NCI-H524 (cell line): Measurements from ENCODE around the gene WDR27.

Experiments
- DNase-seq, 2 experiments: peaks; one replicate each; lab custom pipeline; 2025; lab: John Stamatoyannopoulos, UW

WDR27 gene

GRCh38 chr6:169564453-169565240 is 137.2 kb downstream of the WDR27 start:
- no peak for DNase-seq

DNA sequence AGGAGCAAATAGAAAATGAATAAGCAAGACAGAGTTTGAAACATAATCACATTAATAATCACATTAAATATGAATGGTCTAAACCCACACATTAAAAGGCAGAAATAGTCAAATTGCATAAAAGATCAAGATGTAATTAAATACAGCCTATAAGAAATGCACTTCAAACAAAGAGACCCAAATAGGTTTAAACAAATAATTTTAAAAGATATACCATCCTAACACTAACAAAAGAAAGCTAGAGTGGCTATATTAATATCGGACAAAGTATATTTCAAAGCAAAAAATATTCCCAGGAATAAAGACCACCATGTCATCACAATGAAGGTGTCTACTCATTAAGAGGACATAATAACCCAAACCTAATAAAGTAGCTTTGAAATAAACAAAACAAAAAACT is 140.2 kb downstream of the WDR27 start:
- no peak for DNase-seq

GRCh38 chr6:169559592-169559991 is 142.2 kb downstream of the WDR27 start:
- DNase-seq, result no peak

- no peak for DNase-seq
Measured at GRCh38 chr6:169558774-169559441, 142.9 kb downstream of the WDR27 start.

- DNase-seq, result no peak
Measured at GRCh38 chr6:169558378-169558773, 143.5 kb downstream of the WDR27 start.

GRCh38 chr6:169557887-169558286 is 143.9 kb downstream of the WDR27 start:
- DNase-seq, result no peak

DNA sequence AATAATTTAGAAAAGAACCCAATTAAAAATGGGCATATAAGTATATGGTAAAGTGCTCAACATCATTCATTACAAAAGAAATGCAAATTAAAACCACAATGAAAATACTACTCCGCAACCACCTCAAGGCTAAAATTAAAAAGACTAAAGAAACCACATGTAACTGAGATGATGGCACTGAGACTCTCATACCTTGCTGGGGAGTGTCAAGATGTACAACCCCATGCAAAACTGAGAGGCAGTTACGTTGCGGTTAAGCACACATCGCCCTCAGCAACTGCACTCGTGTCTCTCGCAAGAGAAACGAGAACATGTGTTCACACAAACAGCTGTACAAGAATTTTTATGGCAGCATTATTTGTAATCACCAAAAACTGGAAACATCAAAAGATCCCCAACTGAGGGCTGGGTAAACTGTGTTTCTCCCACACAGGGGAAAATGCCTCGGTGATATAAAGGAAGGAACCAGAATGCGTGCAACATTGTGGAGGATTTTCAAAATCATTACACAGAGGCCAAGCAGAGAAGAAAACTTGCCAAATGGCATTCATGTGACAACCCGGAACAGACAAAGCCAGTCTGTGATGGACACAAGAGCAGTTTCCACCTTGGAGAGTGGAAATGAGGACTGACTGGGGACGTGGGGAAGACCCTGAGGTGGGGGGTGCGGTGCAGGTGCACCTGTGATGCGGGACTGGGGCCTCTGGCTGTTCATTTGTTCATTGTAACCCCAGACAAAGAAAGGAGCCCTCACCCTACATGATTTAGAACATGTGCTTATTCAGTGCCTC is 144.9 kb downstream of the WDR27 start:
- no peak for DNase-seq

DNA sequence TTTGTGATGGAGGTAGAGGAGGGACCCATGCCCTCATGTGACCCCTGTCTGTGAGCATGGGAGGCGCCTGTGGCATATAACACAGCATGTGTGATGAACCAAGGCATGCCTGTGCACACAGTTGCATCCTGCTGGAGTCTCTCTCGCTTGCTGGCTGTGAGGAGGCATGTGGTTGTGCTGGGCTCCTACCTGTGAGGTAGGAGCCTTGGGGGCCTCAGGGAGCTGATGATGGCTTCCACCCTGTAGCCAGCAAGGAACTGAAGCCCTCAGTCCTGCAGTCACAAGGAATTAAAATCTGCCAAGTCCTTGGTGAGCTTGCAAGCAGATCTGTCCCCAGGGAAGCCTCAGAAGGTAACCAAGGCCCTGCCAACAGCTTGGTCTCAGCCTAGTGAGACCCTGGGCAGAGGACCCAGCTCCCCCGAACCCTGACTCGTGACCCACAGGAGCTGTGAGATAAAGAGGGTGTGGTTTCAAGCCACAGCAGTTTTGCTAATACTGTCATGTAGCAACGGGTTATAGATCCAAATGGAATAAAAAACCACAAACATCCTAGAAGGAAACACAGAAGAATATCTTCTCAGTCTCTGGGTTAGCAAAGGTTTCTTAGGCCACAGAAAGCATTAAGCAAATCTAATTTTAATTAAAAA is 145.7 kb downstream of the WDR27 start:
- no peak for DNase-seq

GRCh38 chr6:169545982-169546381 is 155.8 kb downstream of the WDR27 start:
- no peak for DNase-seq

- no peak for DNase-seq
Measured at GRCh38 chr6:169543704-169544103, 158.1 kb downstream of the WDR27 start.

- DNase-seq, result no peak
Measured at GRCh38 chr6:169542491-169542890, 159.3 kb downstream of the WDR27 start.

DNA sequence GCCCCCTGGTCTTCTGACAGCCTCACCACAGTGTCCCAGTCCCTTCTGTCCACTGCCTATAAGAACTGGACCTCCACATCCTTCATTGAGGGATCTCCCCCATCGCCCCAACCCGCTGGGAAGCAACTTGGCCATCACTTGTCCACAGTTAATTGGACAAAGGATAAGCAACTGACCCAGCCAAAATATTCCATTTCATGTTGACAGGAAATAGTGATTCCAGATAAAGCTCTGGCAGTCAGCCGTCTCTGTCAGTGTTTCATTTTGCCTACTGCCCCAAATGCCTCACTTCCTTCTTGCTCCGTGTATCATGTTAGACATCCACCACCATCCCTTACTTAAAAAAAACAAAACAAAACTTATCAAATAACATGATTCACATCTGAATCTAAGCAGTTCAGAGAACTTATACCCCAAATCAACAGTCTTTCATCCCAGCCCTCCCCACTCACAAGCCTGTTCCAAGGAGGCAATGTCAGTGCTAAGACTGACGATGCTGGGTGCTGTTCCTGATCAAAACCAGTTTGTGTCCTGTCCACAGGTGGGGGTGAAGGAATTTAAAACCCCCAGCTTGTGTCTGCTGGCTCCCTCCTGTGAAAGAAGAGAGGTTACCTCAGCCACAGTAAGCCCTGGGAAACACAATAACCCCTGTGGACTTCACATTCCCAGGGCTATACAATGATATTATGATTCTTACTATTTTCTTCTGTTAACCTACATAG is 162.5 kb downstream of the WDR27 start:
- DNase-seq, result no peak

DNA sequence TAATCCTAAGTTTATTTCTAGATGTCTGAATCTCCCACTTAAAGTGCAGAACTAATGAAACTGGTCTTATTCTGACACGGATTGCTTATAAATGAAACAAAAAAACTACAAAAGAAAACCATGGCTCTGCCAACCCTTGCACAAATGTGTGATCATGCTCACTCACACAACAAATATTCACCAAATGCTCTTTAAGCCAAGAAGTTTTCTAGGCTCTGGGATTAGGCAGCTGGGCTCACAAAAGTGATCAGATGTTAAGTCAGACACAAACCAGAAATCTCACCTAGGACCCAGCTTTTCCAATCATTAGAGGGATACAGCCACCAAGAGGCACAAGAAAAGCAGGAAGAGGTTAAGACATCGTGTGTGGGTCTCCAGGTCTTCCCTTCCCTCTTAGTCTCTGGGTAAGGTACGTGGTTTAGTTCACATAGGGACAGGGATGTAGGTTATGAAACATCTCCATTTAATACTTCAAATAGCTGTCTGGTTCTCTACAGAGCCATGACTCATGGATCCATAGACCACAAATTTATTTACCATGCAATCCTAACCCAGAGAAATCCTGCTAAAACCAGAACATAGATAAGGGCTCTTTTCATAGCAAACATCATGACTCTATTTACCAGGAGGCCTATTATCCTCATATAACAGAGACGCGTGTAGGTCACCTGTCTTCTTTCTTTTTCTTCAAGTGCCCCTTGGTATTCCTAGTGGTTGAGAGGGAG is 165.2 kb downstream of the WDR27 start:
- DNase-seq, result no peak

- no peak for DNase-seq
Measured at GRCh38 chr6:169534039-169534421, 167.8 kb downstream of the WDR27 start.

- no peak for DNase-seq
Measured at GRCh38 chr6:169533301-169534038, 168.4 kb downstream of the WDR27 start.

GRCh38 chr6:169530752-169531123 is 171.1 kb downstream of the WDR27 start:
- DNase-seq, result no peak

DNA sequence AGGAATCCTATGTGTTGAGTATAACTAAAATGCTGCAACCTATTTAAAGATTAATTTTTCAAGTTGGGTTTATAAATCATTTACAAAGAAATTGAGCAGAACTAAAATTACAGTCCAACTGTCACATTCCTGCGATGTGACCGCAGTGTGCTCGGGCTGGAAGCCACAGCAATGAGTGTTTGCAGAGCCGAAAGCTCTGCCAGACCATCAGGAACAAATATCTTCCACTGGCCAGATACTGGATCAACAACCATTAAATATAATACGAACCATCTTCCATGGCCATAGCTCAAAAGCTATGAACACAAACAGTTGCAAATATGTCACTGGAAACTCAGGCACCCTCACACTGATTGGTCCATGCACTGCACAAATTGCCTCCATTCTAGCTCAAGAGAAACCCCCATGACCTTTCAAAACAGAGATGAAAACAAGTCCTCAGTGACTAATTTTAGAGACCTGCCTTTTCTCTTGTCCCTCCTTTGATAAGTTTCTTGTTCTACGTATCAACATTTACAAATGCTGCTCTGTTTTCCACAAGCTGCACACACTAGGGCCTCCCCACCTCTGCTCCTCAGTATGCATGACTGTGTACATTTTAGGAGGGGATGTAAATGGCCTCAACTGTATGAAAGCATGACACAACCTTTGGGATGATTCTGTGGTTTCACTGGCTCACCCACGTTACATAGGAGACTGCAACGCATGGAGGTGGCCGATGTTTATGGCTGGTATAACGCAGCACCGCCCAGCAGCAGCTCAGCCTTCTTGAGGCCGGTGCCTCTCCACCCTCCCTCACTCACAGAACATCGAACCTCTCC is 171.7 kb downstream of the WDR27 start:
- no peak for DNase-seq

DNA sequence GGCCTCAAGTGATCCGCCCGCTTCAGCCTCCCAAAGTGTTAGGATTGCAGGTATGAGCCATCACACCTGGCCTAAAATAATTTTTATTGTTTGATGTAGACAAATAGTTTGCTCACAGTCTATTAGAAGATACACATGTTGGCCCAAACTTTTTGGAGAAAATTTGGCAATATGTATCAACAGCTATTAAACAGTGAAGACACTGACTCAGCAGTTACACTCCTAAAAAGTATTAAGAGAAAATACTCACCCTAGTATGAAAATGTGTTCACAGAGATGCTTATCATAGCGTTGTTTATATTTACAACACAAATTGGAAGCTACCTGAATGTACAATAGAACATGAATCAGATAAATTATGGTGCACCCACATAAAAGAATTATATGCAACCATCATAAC is 173.1 kb downstream of the WDR27 start:
- DNase-seq, result no peak

DNA sequence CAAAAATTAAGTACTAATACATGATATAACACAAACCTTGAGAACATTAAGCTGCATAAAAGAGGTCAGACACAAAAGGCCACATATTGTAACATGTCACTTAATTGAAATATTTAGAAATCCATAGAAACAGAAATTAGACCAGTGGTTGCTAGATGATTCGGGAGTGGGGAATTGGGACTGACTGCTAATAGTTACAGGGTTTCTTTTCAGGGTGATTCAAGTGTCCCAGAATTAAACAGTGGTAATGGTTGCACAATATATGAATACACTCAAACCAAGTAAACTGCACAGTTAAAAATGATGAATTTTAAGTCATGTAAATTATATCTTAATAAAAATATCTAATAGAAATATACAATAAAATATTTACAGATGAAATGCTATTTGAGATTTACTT is 174.5 kb downstream of the WDR27 start:
- no peak for DNase-seq

DNA sequence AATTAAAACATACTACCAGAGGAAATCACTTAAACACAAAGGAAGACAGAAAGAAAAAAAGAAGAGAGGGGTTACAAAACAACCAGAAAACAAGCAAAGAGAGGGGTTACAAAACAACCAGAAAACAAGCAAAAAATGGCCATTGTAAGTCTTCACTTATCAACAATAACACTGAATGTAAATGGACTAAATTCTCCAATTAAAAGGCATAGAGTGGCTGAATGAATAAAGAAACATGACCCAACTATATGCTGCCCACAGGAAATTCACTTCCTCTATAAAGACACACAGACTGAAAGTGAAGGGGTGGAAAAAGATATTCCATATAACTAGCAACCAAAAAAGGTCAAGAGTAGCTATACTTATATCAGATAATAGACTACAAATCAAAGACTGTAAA is 180.0 kb downstream of the WDR27 start:
- DNase-seq, result no peak
